PC-3 (cell line): ENCODE data around the gene STAT1. TPM values are rescaled to one million over a fixed set of nuclear protein-coding genes. Genes with fewer than 3 reads are reported as not detected.

Source experiments
- ATAC-seq: fragments of 200-7000 bp; cut with Tn5 transposase; 2 replicates; pipeline ENCODE4 v1.9.1; 2020; ENCODE audit warnings: mild to moderate bottlenecking, moderate library complexity
- BruUV-seq: library from RNA; stranded (reverse); fragments of 400-500 nt; replicated peaks from 2 replicates; lab custom pipeline; 2021; lab: Mats Ljungman, UMichigan
- CTCF ChIA-PET: fragments of 300-600 bp; sonication (Branson Sonifier 250); formaldehyde crosslinking; loops from one replicate; lab custom pipeline; 2022; ENCODE audit warnings: antibody characterized with exemption; lab: Charles Lee
- POLR2A ChIA-PET: fragments of 300-600 bp; sonication (Branson Sonifier 250); formaldehyde crosslinking; loops from one replicate; lab custom pipeline; 2022; ENCODE audit warnings: antibody characterized with exemption; ENCODE audit not compliant: unreplicated experiment; lab: Charles Lee
- DNase-seq: peaks from one replicate; pipeline ENCODE4 v3.0.0-alpha.2; 2015
- H2AFZ ChIP-seq: fragments of 300-600 bp; sonication (generic); 2 replicates; pipeline ENCODE4 v1.6.0; 2016; ENCODE audit warnings: antibody characterized with exemption, low read length
- H3F3A ChIP-seq: fragments of 300-600 bp; sonication (generic); one replicate; pipeline ENCODE4 v1.6.0; 2017; ENCODE audit warnings: antibody characterized with exemption, low read length, control low read depth, mild to moderate bottlenecking; ENCODE audit not compliant: unreplicated experiment
- H3K27ac ChIP-seq: fragments of 300-600 bp; sonication (generic); 2 replicates; pipeline ENCODE4 v1.5.1; 2016; ENCODE audit warnings: mild to moderate bottlenecking, low read length
- H3K27me3 ChIP-seq: fragments of 300-600 bp; sonication (generic); 2 replicates; pipeline ENCODE4 v1.6.1; 2016; ENCODE audit warnings: low read length, mixed read lengths
- H3K36me3 ChIP-seq: fragments of 300-600 bp; sonication (generic); 2 replicates; pipeline ENCODE4 v1.6.1; 2016; ENCODE audit warnings: low read depth, mixed run types, low read length, mixed read lengths
- H3K4me1 ChIP-seq: fragments of 300-600 bp; sonication (generic); 2 replicates; pipeline ENCODE4 v1.5.1; 2016; ENCODE audit warnings: low read length; ENCODE audit not compliant: insufficient read depth
- H3K4me2 ChIP-seq: fragments of 300-600 bp; sonication (generic); 2 replicates; pipeline ENCODE4 v1.6.0; 2016; ENCODE audit warnings: low read length
- H3K4me3 ChIP-seq: fragments of 300-600 bp; sonication (generic); 2 replicates; pipeline ENCODE4 v1.5.1; 2016; ENCODE audit warnings: mild to moderate bottlenecking, low read length, mixed read lengths
- H3K79me2 ChIP-seq: fragments of 300-600 bp; sonication (generic); 2 replicates; pipeline ENCODE4 v1.6.1; 2017; ENCODE audit warnings: low read length, mixed read lengths
- H3K9ac ChIP-seq: fragments of 300-600 bp; sonication (generic); 2 replicates; pipeline ENCODE4 v1.6.0; 2016; ENCODE audit warnings: mild to moderate bottlenecking, low read length
- H3K9me2 ChIP-seq: fragments of 300-600 bp; sonication (generic); replicated peaks from 2 replicates; pipeline ENCODE4 v1.6.1; 2016; ENCODE audit warnings: mixed run types, low read length, mixed read lengths
- H3K9me3 ChIP-seq: fragments of 300-600 bp; sonication (generic); 2 replicates; pipeline ENCODE4 v1.6.1; 2016; ENCODE audit warnings: low read length, mixed read lengths
- H4K20me1 ChIP-seq: fragments of 300-600 bp; sonication (generic); 2 replicates; pipeline ENCODE4 v1.6.1; 2016; ENCODE audit warnings: low read length, mixed read lengths
- CTCF ChIP-seq: fragments of 300-600 bp; sonication (generic); conservative IDR thresholded peaks from 2 replicates; pipeline ENCODE4 v1.5.1; 2017; ENCODE audit warnings: antibody characterized with exemption, low read depth, mild to moderate bottlenecking, low read length
- EZH2 ChIP-seq: fragments of 300-600 bp; sonication (generic); IDR thresholded peaks from one replicate; pipeline ENCODE4 v1.6.1; 2017; ENCODE audit warnings: antibody characterized with exemption, mild to moderate bottlenecking, low read length; ENCODE audit not compliant: unreplicated experiment
- EZH2phosphoT487 ChIP-seq: fragments of 300-600 bp; sonication (generic); IDR thresholded peaks from 2 replicates; pipeline ENCODE4 v1.6.1; 2018; ENCODE audit warnings: mild to moderate bottlenecking, antibody characterized with exemption, low read length, borderline replicate concordance
- intact Hi-C: fragments of 100-400 bp; cut with micrococcal nuclease; formaldehyde crosslinking; loops from 2 replicates; pipeline ENCODE4 v1.9.0; 2023
- total RNA-seq: library from RNA; depleted of rRNA; stranded (reverse); fragments of >200 nt; gene quantifications from 2 replicates; pipeline ENCODE4 v1.2.3, GENCODE V29; 2014

The STAT1 gene
- total RNA-seq, 1 experiment from 2014 or later = 47.9 TPM

- ATAC-seq = no peak
- BruUV-seq = no TSS peak
- CTCF ChIA-PET = no interaction called here
Measured at GRCh38 chr2:191037351-191037750, 23.4 kb upstream of the STAT1 start.

GRCh38 chr2:191036363-191036762 is 22.4 kb upstream of the STAT1 start:
- no peak overlapping the region for H2AFZ ChIP-seq
- CTCF ChIA-PET = no interaction called here
- intact Hi-C loops = no loop called here

More at GRCh38 chr2:191037351-191037750, 23.4 kb upstream of the STAT1 start:
- Histone ChIP-seq H3K79me2 (no peaks in the 10 kb centered on the region), H3K9ac (no peak overlapping the region), H3K27ac (no peak overlapping the region), H3K4me2 (no peak overlapping the region), H3K4me3 (no peak overlapping the region), H4K20me1 (no peaks in the 10 kb centered on the region), H3F3A (no peaks in the 10 kb centered on the region), H3K9me3 (no peaks in the 10 kb centered on the region), H3K27me3 (no peaks in the 10 kb centered on the region), H2AFZ (no peak overlapping the region), H3K36me3 (no peaks in the 10 kb centered on the region), H3K9me2 (peaks cover 3% of the 10 kb centered on the region; the same call in 1 of the 2 replicates), H3K4me1 (peaks cover 25% of the 10 kb centered on the region)
- POLR2A ChIA-PET = no interaction called here
- no peak for DNase-seq
- intact Hi-C loops = no loop called here
- TF ChIP-seq EZH2 (no peak), EZH2phosphoT487 (no peak), CTCF (no peak)

More at GRCh38 chr2:191036363-191036762, 22.4 kb upstream of the STAT1 start:
- no peaks in the 10 kb centered on the region for H3K36me3 ChIP-seq
- no peak overlapping the region for H3K4me3 ChIP-seq
- ATAC-seq = no peak
- TF ChIP-seq CTCF (no peak), EZH2phosphoT487 (no peak), EZH2 (no peak)
- H3K79me2 ChIP-seq = no peaks in the 10 kb centered on the region
- H4K20me1 ChIP-seq = no peaks in the 10 kb centered on the region
- no peak overlapping the region for H3K9ac ChIP-seq
- POLR2A ChIA-PET = no interaction called here
- H3K27me3 ChIP-seq = no peaks in the 10 kb centered on the region
- no TSS peak for BruUV-seq
- H3K9me3 ChIP-seq = no peaks in the 10 kb centered on the region
- H3K27ac ChIP-seq = no peak overlapping the region
- no peak overlapping the region for H3K4me2 ChIP-seq
- peaks cover 3% of the 10 kb centered on the region; the same call in 1 of the 2 replicates for H3K9me2 ChIP-seq
- no peaks in the 10 kb centered on the region for H3F3A ChIP-seq
- H3K4me1 ChIP-seq = peaks cover 15% of the 10 kb centered on the region
- no peak for DNase-seq
